GM12801 (cell line): ENCODE results near the gene CDC25A.

Source experiments
- TF ChIP-seq, protein P1 (sequence below): IDR thresholded peaks from one replicate; pipeline ENCODE4 v1.5.1; 2011; ENCODE audit warnings: control low read depth; ENCODE audit not compliant: insufficient read length; ENCODE audit errors: extremely low read depth

CDC25A gene

DNA sequence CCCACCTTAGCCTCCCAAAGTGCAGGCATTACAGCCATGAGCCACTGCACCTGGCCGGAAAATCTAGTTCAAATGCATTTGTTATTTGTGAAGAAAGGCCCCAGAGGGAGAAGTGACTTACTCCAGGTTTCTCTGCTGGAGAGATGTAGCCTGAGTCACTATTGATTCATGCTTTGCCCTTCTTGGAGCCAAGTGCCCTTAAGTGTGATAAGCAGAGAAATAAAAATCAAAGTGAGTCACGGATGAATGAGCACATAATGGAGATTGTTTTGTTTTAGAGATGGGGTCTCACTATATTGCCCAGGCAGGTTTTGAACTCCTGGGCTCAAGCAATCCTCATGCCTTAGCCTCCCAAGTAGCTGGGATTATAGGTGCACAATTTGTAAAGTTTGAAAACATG lies 33.1 kb downstream of the CDC25A start:
- TF ChIP-seq, protein P1, sequence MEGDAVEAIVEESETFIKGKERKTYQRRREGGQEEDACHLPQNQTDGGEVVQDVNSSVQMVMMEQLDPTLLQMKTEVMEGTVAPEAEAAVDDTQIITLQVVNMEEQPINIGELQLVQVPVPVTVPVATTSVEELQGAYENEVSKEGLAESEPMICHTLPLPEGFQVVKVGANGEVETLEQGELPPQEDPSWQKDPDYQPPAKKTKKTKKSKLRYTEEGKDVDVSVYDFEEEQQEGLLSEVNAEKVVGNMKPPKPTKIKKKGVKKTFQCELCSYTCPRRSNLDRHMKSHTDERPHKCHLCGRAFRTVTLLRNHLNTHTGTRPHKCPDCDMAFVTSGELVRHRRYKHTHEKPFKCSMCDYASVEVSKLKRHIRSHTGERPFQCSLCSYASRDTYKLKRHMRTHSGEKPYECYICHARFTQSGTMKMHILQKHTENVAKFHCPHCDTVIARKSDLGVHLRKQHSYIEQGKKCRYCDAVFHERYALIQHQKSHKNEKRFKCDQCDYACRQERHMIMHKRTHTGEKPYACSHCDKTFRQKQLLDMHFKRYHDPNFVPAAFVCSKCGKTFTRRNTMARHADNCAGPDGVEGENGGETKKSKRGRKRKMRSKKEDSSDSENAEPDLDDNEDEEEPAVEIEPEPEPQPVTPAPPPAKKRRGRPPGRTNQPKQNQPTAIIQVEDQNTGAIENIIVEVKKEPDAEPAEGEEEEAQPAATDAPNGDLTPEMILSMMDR: no peak

DNA sequence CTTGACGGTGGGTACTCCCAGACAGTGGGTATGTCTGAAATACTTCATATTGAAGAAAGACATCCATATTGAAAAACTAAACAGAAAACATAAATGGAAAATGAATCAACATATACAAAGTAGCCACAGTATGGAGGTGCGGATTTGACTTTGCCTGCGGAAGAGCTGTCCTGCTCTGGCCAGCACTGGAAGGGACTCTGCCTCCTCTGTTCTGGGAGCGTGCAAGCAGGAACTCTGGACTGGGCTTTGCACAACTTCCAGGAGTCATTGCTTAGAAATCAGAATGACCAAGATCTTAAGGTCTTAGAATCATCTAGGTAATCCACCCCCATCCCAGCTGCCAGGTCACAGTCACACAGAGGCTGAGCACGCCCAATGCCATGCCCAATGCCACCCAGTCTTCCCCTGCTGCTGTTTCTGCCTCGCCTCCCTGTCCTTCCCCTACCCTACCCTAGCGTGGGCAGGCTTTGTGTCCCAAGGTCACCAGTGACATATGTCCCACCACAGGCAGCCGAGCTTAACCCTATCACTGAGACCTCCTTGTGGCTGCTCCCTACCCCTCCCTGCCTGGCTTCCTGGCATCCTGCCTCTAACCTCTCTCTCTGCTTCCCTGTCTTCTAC lies 36.3 kb downstream of the CDC25A start:
- TF ChIP-seq, protein P1: no peak

DNA sequence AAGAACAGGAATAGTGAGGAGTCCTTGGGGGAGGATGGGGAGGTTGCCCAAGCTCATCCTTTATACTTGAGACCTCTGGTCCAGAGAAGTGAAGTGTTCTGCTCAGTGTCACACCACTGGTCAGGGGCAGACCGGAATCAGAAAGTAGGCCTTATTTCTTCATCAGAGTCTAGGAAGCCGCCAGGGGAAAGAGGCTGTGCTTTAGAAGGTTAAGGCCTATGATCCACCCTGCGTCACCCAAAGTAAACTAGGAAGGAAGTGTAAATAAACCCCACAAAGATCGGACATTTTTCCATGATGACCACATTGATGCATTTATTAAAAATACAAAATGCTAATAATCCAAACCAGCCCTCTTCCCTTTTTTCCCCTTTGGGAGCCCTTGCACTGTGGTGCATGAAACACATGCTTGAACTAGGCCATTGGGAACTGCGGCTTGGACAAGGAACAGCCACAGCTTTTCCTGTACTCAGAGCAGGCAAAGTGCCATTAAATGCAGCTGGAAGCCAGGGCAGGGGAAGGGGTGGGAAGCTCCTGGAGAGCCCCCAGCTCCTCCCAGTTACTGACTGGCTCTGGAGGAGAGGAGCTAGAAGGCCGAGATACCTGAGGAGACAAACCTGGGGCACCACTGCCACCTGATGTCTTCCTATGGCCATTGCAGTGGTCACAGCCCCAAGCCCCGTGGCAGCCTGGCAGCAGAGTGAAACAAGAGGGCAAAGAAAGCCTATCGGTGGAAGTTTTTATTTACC lies 37.0 kb downstream of the CDC25A start:
- TF ChIP-seq, protein P1: no peak

DNA sequence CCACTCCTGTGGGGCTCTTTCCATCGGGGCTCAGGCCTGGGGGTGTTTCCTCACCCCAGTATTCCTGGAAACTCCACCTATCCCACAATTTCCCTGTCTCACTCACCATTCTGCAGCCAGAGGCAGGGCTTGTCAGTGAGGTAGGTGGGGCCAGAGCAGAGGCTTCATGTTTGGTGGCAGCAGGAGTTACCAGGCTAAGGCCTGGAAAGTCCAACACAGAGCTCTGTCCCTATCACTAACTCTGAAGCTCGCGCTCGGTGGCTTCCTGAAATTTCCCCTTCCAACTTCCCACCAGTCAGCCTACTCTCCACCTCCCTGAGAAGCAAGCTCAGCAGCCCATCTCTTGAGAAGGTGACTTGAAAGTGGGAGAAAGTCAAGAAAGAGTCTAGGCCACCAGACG lies 44.2 kb downstream of the CDC25A start:
- TF ChIP-seq, protein P1: no peak

DNA sequence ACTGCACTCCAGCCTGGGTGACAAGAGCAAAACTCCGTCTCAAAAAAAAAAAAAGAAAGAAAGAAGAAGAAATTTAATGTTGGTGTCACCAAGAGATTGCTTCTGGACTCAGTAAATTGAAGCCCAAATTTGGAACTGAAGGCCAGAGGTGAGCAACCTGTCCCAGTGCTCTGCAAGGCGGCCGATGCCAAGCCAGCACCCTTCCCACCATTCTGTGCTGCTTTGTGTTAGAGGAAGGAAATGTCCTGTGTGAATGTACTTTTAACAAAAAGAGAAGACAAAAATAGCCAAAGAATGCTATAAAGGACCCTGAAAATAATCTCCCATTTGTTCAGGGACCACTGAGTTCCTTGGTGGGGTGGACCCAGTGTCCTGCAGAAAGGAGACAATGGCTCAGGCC lies 44.6 kb downstream of the CDC25A start:
- TF ChIP-seq, protein P1: no peak

DNA sequence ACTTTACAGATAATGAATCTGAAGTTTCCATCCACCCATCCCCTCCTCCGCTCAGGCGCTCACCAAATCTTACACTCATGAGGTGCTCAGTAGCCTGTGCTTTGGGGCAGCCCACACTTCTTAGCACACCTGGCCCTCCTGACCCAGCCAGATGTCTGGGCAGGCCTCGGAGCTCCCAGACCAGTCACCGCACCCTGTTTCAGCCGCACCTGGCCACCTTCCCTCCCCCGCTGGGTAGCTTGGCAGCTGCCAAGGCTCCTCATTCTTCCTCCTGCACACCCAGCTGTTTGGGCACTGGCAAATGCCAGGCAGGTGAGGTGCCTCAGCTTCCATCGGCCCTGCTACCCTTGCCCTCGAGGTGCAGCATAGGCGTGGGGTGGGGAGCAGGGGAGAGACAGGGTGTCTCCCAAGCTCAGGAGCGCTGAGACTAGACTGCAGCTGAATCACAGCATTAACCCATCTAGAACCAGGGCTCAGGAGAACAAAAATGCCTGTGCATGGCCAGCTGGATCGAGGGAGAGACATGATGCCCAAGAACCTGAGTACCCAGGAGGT lies 45.8 kb downstream of the CDC25A start:
- TF ChIP-seq, protein P1: no peak

DNA sequence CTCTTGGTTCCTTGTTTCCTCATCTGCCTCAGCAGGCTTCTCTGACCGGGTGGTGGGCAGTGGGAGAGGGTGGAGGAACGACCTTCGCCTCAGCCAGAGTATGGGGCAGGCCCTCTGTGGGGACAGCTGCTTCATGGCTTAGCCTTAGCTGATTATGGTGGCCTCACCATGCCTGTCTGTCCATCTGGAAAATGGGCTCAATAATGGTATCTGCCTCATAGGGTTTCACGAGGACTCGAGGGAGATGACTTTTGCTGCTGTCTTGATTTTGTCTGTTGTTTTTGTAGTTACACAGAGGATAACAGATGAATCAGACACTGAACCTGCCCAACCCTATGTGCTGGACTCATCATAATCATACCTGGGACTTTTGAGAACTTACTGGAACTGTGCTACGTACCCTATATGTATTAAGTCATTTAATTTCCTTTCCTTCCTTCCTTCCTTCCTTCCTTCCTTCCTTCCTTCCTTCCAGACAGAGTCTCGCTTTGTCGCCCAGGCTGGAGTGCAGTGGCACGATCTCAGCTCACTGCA lies 46.5 kb downstream of the CDC25A start:
- TF ChIP-seq, protein P1: no peak
